Osteocyte (in vitro differentiated cells): Measurements from ENCODE around the gene INO80B. TPM values are rescaled to one million over a fixed set of nuclear protein-coding genes. Genes with fewer than 3 reads are reported as not detected.
"Not testable (repeated sequence)": the region's sequence is repeated elsewhere in the genome, so short reads cannot be mapped to it uniquely, and the experiment has no call there.

Experiments
- DNase-seq: peaks from one replicate; pipeline ENCODE4 v3.0.0; 2021; ENCODE audit warnings: mixed read lengths; ENCODE audit not compliant: unreplicated experiment; ENCODE audit errors: extremely low spot score
- H3K27ac Mint-ChIP-seq: one replicate; pipeline ENCODE4 v1.8.0; 2021; ENCODE audit warnings: mild to moderate bottlenecking, mixed read lengths; ENCODE audit not compliant: unreplicated experiment
- H3K27me3 Mint-ChIP-seq: one replicate; pipeline ENCODE4 v1.8.0; 2021; ENCODE audit warnings: mixed read lengths; ENCODE audit not compliant: unreplicated experiment
- H3K36me3 Mint-ChIP-seq: one replicate; pipeline ENCODE4 v1.8.0; 2021; ENCODE audit warnings: mixed read lengths; ENCODE audit not compliant: unreplicated experiment
- H3K4me1 Mint-ChIP-seq: one replicate; pipeline ENCODE4 v1.8.0; 2021; ENCODE audit warnings: mixed read lengths; ENCODE audit not compliant: unreplicated experiment
- H3K4me3 Mint-ChIP-seq: one replicate; pipeline ENCODE4 v1.8.0; 2021; ENCODE audit warnings: mild to moderate bottlenecking, moderate library complexity, mixed read lengths; ENCODE audit not compliant: unreplicated experiment
- H3K9me3 Mint-ChIP-seq: one replicate; pipeline ENCODE4 v1.8.0; 2021; ENCODE audit warnings: mixed read lengths; ENCODE audit not compliant: unreplicated experiment
- total RNA-seq: library from RNA; stranded (reverse); gene quantifications from 2 replicates; pipeline ENCODE4 v1.2.1, GENCODE V29; 2021
- TF ChIP-seq, protein P1 (sequence below): fragments of 200-600 bp; sonication (generic); IDR thresholded peaks from 2 replicates; pipeline ENCODE4 v1.5.0; 2021; ENCODE audit warnings: antibody characterized with exemption, mild to moderate bottlenecking, moderate library complexity

INO80B gene
- total RNA-seq, 1 donor from 2014 or later = 41.9 TPM

DNA sequence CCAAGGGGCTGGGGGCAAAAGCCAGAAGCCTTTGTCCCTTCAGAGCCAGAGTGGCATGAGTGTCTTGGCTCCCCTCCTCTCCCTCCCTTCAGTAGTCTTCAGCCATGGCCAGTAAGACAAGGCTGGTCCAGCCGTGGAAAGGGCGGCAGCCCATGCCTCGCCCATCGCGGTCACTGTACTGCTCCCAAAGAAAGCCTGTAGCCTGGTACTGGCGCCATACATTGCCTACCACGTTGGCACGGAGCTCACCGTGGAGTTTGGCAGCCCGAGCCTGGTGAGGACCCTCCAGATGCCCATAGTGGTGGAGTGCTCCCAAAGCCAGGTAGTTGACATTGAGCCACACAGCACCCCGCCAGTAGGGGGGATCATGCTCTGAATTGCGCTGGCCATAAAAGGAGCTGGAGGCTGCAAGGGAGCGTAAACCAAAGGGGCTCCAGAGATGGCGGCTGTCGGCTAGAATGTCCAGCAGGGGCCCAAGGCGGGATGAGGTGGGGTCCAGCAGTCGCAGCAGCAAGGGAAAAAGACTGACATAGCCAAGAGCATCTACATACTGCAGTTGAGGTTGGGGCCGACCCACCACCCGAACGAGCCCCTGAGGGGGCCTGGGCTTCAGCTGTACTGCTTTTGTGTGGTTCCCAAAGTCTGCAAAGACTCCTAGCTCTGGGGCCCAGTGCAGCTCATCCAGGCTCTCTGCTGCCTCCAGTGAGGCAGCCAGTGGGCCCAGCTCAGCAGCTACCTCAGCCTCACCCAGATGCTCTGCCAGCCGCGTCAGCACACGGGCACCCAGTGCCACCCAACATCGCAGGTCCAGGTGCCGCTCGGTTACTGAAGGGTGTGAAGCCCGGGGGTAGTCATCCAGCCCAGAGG is 6.5 kb downstream of the INO80B start:
- DNase-seq = no peak
- Mint-ChIP-seq H3K4me1 (peaks cover 37% of the 10 kb centered on the region), H3K9me3 (no peaks in the 10 kb centered on the region), H3K27me3 (no peaks in the 10 kb centered on the region), H3K27ac (no peak overlapping the region), H3K4me3 (no peak overlapping the region), H3K36me3 (peaks cover 8% of the 10 kb centered on the region)
- TF ChIP-seq, protein P1, sequence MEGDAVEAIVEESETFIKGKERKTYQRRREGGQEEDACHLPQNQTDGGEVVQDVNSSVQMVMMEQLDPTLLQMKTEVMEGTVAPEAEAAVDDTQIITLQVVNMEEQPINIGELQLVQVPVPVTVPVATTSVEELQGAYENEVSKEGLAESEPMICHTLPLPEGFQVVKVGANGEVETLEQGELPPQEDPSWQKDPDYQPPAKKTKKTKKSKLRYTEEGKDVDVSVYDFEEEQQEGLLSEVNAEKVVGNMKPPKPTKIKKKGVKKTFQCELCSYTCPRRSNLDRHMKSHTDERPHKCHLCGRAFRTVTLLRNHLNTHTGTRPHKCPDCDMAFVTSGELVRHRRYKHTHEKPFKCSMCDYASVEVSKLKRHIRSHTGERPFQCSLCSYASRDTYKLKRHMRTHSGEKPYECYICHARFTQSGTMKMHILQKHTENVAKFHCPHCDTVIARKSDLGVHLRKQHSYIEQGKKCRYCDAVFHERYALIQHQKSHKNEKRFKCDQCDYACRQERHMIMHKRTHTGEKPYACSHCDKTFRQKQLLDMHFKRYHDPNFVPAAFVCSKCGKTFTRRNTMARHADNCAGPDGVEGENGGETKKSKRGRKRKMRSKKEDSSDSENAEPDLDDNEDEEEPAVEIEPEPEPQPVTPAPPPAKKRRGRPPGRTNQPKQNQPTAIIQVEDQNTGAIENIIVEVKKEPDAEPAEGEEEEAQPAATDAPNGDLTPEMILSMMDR = no peak

DNA sequence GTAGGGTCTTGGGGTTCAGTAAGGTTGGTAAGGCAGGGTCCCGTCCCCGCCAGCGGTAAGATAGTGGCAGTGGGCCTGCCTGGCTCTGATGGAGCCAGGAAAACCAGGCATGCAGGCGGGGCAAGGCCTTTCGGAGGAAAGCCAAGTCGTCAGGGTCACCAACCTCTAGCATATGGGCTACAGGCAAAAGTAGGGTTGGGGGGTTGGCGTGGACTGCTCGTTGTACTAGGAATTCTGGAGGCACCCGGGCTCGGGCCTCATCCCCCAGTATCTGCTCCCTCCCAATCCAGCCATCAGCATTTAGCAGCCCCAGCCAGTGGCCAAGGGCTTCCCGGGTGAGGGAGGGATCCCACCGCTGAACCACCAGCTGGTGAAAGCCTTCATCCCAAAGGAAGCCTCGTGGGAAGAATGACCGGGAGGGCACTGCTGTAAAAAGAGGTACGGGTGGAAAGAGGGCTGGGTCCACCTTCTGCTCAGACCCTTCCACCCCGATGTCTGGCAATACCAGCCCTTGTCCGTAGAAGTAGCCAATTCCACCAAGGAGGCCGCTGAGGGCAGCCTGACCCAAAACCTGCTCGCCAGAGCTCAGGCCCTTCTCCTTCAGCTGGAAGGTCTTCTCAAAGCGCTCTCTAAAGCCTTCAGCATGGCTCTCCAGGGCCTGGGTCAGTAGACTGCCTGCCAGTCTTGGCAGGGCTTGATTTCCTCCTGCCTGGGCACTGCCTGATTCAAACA is 7.3 kb downstream of the INO80B start:
- Mint-ChIP-seq H3K4me3 (no peak overlapping the region), H3K4me1 (peaks cover 31% of the 10 kb centered on the region), H3K27ac (no peak overlapping the region), H3K36me3 (peaks cover 8% of the 10 kb centered on the region), H3K27me3 (no peaks in the 10 kb centered on the region), H3K9me3 (no peaks in the 10 kb centered on the region)
- TF ChIP-seq, protein P1 = no peak
- DNase-seq = no peak

DNA sequence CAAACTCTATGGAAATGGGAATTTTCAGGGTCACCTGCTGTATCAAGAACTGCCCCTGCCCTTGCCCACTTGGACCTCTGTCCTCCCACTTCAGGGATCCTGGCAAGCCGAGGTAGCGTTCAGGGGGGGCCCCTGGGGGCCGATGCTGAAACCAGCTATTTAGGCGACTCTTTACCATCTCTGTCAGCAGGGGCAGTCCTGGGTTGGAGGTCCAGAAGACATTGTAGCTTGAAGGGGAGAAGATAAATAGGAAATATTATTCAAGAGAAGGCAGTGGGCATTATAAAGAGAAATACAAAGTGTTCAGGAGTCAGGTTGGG is 7.9 kb downstream of the INO80B start:
- Mint-ChIP-seq H3K27ac (no peak overlapping the region), H3K9me3 (no peaks in the 10 kb centered on the region), H3K4me1 (peaks cover 30% of the 10 kb centered on the region), H3K36me3 (peaks cover 8% of the 10 kb centered on the region), H3K27me3 (no peaks in the 10 kb centered on the region), H3K4me3 (no peak overlapping the region)
- no peak for DNase-seq
- TF ChIP-seq, protein P1 = no peak

- peak overlapping the region; percentile 98 for H3K4me3 Mint-ChIP-seq
- peaks cover 28% of the 10 kb centered on the region for H3K4me1 Mint-ChIP-seq
- peaks cover 8% of the 10 kb centered on the region for H3K36me3 Mint-ChIP-seq
- TF ChIP-seq, protein P1 = no peak
- H3K27me3 Mint-ChIP-seq = no peaks in the 10 kb centered on the region
- DNase-seq = no peak
- H3K9me3 Mint-ChIP-seq = no peaks in the 10 kb centered on the region
- H3K27ac Mint-ChIP-seq = peak overlapping the region; percentile 76
Observed at GRCh38 chr2:74464406-74464805, 9.5 kb downstream of the INO80B start.

- peaks cover 29% of the 10 kb centered on the region for H3K4me1 Mint-ChIP-seq
- not testable (repeated sequence) for DNase-seq, H3K9me3 Mint-ChIP-seq, H3K27me3 Mint-ChIP-seq, H3K36me3 Mint-ChIP-seq
- H3K27ac Mint-ChIP-seq = peak overlapping the region; percentile 64
- peak overlapping the region; percentile 71 for H3K4me3 Mint-ChIP-seq
Observed at GRCh38 chr2:74470742-74471141, 15.9 kb downstream of the INO80B start.
